Lower leg skin (tissue), 3 donors: ENCODE measurements around the gene SLC9A7.

Experiments used
- CTCF ChIP-seq, 3 donors: fragments of 450-650 bp; IDR thresholded peaks; one replicate each; pipeline ENCODE4 v1.5.1; 2016; ENCODE audit warnings: antibody characterized with exemption in 3 of 3, mild to moderate bottlenecking in 3 of 3, moderate library complexity in 2 of 3
- POLR2A ChIP-seq, 2 donors: fragments of 450-650 bp; IDR thresholded peaks; one replicate each; pipeline ENCODE4 v1.6.1; 2016 to 2017; ENCODE audit warnings: antibody characterized with exemption in 2 of 2, mild to moderate bottlenecking in 1 of 2, moderate library complexity in 1 of 2

- TF ChIP-seq CTCF (IDR thresholded peaks at IDR 0.05) = no peak
- TF ChIP-seq POLR2A (IDR thresholded peaks at IDR 0.05) = no peak
Measured at GRCh38 chrX:46730765-46731164, 28.2 kb downstream of the SLC9A7 start.
